Trophoblast cell (in vitro differentiated cells and primary cell): ENCODE results near the gene RAPGEF2.

Experiments used
- DNase-seq, 2 donors: peaks; one replicate each; pipeline ENCODE4 v3.0.0-alpha.2; 2016
- H2AFZ ChIP-seq: 2 replicates; pipeline ENCODE4 v1.6.1; 2013; ENCODE audit warnings: low read length, moderate library complexity, mild to moderate bottlenecking; ENCODE audit not compliant: insufficient read depth, poor library complexity
- H2AK5ac ChIP-seq: 2 replicates; pipeline ENCODE4 v1.6.1; 2013; ENCODE audit warnings: mild to moderate bottlenecking, low read length
- H2BK120ac ChIP-seq: 2 replicates; pipeline ENCODE4 v1.6.1; 2013; ENCODE audit warnings: low read length, mild to moderate bottlenecking, moderate library complexity; ENCODE audit not compliant: insufficient read depth, poor library complexity
- H2BK12ac ChIP-seq: 2 replicates; pipeline ENCODE4 v1.6.1; 2013; ENCODE audit warnings: mild to moderate bottlenecking, low read length, moderate library complexity
- H2BK5ac ChIP-seq: 2 replicates; pipeline ENCODE4 v1.6.1; 2013; ENCODE audit warnings: low read length, low read depth, moderate library complexity, mild to moderate bottlenecking; ENCODE audit not compliant: poor library complexity
- H3K14ac ChIP-seq: 2 replicates; pipeline ENCODE4 v1.6.1; 2013; ENCODE audit warnings: mild to moderate bottlenecking, low read length
- H3K18ac ChIP-seq: 2 replicates; pipeline ENCODE4 v1.6.1; 2013; ENCODE audit warnings: mild to moderate bottlenecking, low read length
- H3K23ac ChIP-seq: 2 replicates; pipeline ENCODE4 v1.6.1; 2013; ENCODE audit warnings: low read length
- H3K27ac ChIP-seq: 2 replicates; pipeline ENCODE4 v1.5.1; 2013; ENCODE audit warnings: low read depth, mild to moderate bottlenecking, inconsistent platforms, low read length, moderate library complexity
- H3K27me3 ChIP-seq: 2 replicates; pipeline ENCODE4 v1.6.1; 2013; ENCODE audit warnings: inconsistent platforms, mild to moderate bottlenecking, low read length, moderate library complexity; ENCODE audit not compliant: insufficient read depth
- H3K36me3 ChIP-seq, 2 experiments: 1 replicate in 1 of 2; 2 replicates in 1 of 2; pipeline ENCODE4 v1.6.1; 2013; ENCODE audit warnings: low read length in 2 of 2, mild to moderate bottlenecking in 2 of 2, moderate library complexity in 1 of 2; ENCODE audit not compliant: insufficient read depth in 2 of 2, control insufficient read depth in 1 of 2
- H3K4ac ChIP-seq: 2 replicates; pipeline ENCODE4 v1.6.1; 2013; ENCODE audit warnings: low read depth, mild to moderate bottlenecking, low read length, moderate library complexity
- H3K4me1 ChIP-seq, 2 experiments: 1 replicate in 1 of 2; 2 replicates in 1 of 2; pipeline ENCODE4 v1.6.1; 2013; ENCODE audit warnings: low read length in 2 of 2, mild to moderate bottlenecking in 2 of 2, moderate library complexity in 1 of 2; ENCODE audit not compliant: insufficient read depth in 2 of 2, control insufficient read depth in 1 of 2
- H3K4me2 ChIP-seq: 2 replicates; pipeline ENCODE4 v1.6.1; 2013; ENCODE audit warnings: inconsistent platforms, mild to moderate bottlenecking, low read length, moderate library complexity
- H3K4me3 ChIP-seq: 2 replicates; pipeline ENCODE4 v1.5.1; 2013; ENCODE audit warnings: mild to moderate bottlenecking, low read depth, low read length, inconsistent platforms
- H3K79me1 ChIP-seq: one replicate; pipeline ENCODE4 v1.6.1; 2013; ENCODE audit warnings: low read length
- H3K79me2 ChIP-seq: 2 replicates; pipeline ENCODE4 v1.6.1; 2013; ENCODE audit warnings: low read length, mild to moderate bottlenecking; ENCODE audit not compliant: control insufficient read depth, insufficient read depth, poor library complexity
- H3K9ac ChIP-seq: 2 replicates; pipeline ENCODE4 v1.6.1; 2013; ENCODE audit warnings: mild to moderate bottlenecking, low read length
- H3K9me3 ChIP-seq: 2 replicates; pipeline ENCODE4 v1.6.1; 2013; ENCODE audit warnings: low read depth, mild to moderate bottlenecking, control low read depth, inconsistent platforms, low read length; ENCODE audit not compliant: insufficient read depth
- H4K12ac ChIP-seq: 2 replicates; pipeline ENCODE4 v1.6.1; 2013; ENCODE audit warnings: low read depth, mild to moderate bottlenecking, low read length, moderate library complexity
- H4K8ac ChIP-seq: 2 replicates; pipeline ENCODE4 v1.6.1; 2013; ENCODE audit warnings: low read depth, mild to moderate bottlenecking, low read length, moderate library complexity
- H4K91ac ChIP-seq: one replicate; pipeline ENCODE4 v1.6.1; 2013; ENCODE audit warnings: low read depth, mild to moderate bottlenecking, low read length, moderate library complexity
- WGBS: extraction: QIAGEN DNeasy Blood & Tissue Kit; methylation state at CpG from one replicate; pipeline ENCODE4 v1.1.7; 2013; ENCODE audit warnings: missing lambda C conversion rate; ENCODE audit not compliant: insufficient read length, insufficient coverage; ENCODE audit errors: extremely low coverage; 5-methylcytosine and 5-hydroxymethylcytosine counted together

The RAPGEF2 gene

DNA sequence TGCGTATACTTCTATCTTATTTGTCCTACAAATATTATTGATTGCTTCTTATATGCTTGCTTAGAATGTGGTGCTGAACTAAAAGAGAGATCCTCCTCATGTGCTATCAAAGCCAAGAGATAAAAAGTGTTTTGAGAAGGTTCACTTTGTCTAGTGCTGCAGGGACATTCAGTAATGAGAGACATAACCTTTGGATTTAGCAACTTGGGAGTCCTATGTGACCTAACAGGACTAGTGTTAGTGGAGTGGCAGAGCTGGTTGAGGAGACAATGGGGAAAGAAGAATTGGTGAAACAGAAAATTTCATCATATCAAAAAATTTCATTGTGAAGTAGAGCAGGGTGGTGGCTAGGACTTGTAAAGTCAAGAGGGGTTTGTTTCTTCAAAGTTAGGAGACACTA is 117.0 kb downstream of the RAPGEF2 start:
- Histone ChIP-seq H3K36me3 (no peaks in the 10 kb centered on the region), H3K4me3 (no peak overlapping the region), H3K4me2 (no peak overlapping the region), H3K79me2 (peaks cover 2% of the 10 kb centered on the region), H3K9ac (no peak overlapping the region), H4K91ac (no peak overlapping the region), H2AFZ (no peak overlapping the region), H2BK5ac (no peak overlapping the region), H3K27ac (no peak overlapping the region), H3K27me3 (no peaks in the 10 kb centered on the region), H4K8ac (no peak overlapping the region), H3K23ac (no peak overlapping the region), H3K14ac (no peak overlapping the region), H2AK5ac (no peak overlapping the region), H3K4ac (no peak overlapping the region), H2BK12ac (no peak overlapping the region), H4K12ac (no peak overlapping the region), H3K4me1 (no peaks in the 10 kb centered on the region), H3K79me1 (no peaks in the 10 kb centered on the region), H2BK120ac (no peak overlapping the region), H3K9me3 (no peaks in the 10 kb centered on the region), H3K18ac (no peak overlapping the region)
- DNase-seq, result no peak
- no CpG with 5 or more reads among the region's 1 CpG for WGBS

DNA sequence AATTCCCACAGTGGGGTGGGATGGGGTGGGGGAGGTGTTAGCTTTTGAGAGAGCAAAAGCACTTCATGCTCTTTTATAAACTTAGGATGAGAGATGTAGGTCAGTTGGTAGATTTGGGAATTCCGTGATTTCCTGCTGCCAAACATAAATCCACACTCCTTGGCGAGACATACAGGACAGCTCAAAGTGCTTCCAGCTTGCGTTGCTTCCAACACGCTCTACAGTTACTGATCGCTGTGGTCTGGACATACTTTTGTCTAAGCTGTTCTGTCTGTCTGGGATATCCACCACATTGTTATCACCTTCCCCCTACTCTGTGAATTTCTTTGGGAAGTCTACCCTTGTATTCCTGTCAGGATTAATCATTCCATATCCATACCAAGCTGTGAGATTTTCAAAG is 117.5 kb downstream of the RAPGEF2 start:
- Histone ChIP-seq H3K14ac (no peak overlapping the region), H3K27ac (no peak overlapping the region), H3K36me3 (no peaks in the 10 kb centered on the region), H3K79me1 (no peaks in the 10 kb centered on the region), H3K4me2 (no peak overlapping the region), H3K18ac (no peak overlapping the region), H3K79me2 (peaks cover 2% of the 10 kb centered on the region), H4K8ac (no peak overlapping the region), H2BK12ac (no peak overlapping the region), H2AK5ac (no peak overlapping the region), H2BK120ac (no peak overlapping the region), H4K91ac (no peak overlapping the region), H3K4ac (no peak overlapping the region), H3K9ac (no peak overlapping the region), H3K27me3 (no peaks in the 10 kb centered on the region), H4K12ac (no peak overlapping the region), H3K4me3 (no peak overlapping the region), H3K4me1 (no peaks in the 10 kb centered on the region), H2BK5ac (no peak overlapping the region), H2AFZ (no peak overlapping the region), H3K23ac (no peak overlapping the region), H3K9me3 (no peaks in the 10 kb centered on the region)
- DNase-seq, result no peak
- no CpG with 5 or more reads among the region's 5 CpGs for WGBS

DNA sequence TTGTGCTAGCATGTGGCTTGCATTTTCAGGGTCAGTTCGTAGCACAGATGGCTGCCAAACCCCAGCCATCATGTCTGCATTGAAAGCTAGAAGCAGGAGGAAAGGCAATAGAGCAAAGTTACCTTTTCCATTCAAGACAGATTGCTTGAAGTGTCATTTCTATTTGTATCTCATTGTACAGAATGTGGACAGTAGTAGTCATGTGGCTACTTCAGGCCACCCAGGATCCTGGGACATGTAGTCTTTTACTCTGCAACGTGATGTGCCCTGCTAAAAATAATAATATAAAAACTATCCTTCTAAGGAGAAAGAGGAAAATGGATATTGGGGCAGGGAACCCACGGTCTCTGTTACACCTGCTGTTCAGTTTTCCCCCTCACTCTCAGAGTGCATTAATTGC is 118.4 kb downstream of the RAPGEF2 start:
- no peaks in the 10 kb centered on the region for H3K79me1 ChIP-seq
- no CpG with 5 or more reads among the region's 3 CpGs for WGBS
- no peak overlapping the region for H4K8ac ChIP-seq
- no peak overlapping the region for H3K4ac ChIP-seq
- no peak overlapping the region for H2BK12ac ChIP-seq
- no peaks in the 10 kb centered on the region for H3K4me1 ChIP-seq
- no peak overlapping the region for H4K12ac ChIP-seq
- no peak overlapping the region for H2BK120ac ChIP-seq
- no peak overlapping the region for H3K27ac ChIP-seq
- H3K4me3 ChIP-seq, result no peak overlapping the region
- no peak overlapping the region for H2BK5ac ChIP-seq
- H3K14ac ChIP-seq, result no peak overlapping the region
- no peaks in the 10 kb centered on the region for H3K9me3 ChIP-seq
- H3K23ac ChIP-seq, result no peak overlapping the region
- H3K9ac ChIP-seq, result no peak overlapping the region
- no peak overlapping the region for H3K4me2 ChIP-seq
- no peak for DNase-seq
- no peak overlapping the region for H3K18ac ChIP-seq
- H3K79me2 ChIP-seq, result peaks cover 2% of the 10 kb centered on the region
- H2AFZ ChIP-seq, result no peak overlapping the region
- no peak overlapping the region for H4K91ac ChIP-seq
- H3K27me3 ChIP-seq, result no peaks in the 10 kb centered on the region
- H3K36me3 ChIP-seq, result no peaks in the 10 kb centered on the region
- no peak overlapping the region for H2AK5ac ChIP-seq

DNA sequence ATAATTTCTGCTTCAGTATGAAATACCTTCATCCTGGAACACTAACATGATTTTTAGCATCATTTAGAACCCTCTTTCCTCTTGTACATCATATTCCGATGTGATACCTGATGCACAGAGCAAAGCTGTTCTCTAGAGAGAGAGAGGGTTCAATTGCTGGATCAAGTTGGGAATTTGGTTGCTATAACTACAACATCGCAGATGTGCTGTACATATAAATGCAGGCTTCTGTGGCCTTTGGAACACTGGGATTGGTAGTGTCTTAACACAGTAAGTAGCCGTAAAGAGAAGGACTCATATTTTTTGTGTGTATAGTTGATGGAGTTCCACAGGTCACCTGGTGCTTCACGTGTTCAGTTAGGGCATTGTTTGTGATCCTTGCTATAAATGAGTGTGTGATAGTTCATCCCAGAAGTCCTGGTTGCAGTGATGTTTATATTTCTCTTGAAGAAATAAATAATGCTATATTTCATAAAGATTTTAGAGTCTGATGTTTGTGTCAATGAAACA is 119.2 kb downstream of the RAPGEF2 start:
- H2BK12ac ChIP-seq, result no peak overlapping the region
- no peak overlapping the region for H2BK5ac ChIP-seq
- peaks cover 2% of the 10 kb centered on the region for H3K79me2 ChIP-seq
- no peak overlapping the region for H2AFZ ChIP-seq
- H3K27ac ChIP-seq, result no peak overlapping the region
- H3K4me2 ChIP-seq, result no peak overlapping the region
- no peaks in the 10 kb centered on the region for H3K9me3 ChIP-seq
- H3K18ac ChIP-seq, result no peak overlapping the region
- no peak overlapping the region for H4K12ac ChIP-seq
- no peak overlapping the region for H3K9ac ChIP-seq
- no peaks in the 10 kb centered on the region for H3K27me3 ChIP-seq
- H4K8ac ChIP-seq, result no peak overlapping the region
- no peak overlapping the region for H2BK120ac ChIP-seq
- no peak for DNase-seq
- no peak overlapping the region for H3K4ac ChIP-seq
- no peak overlapping the region for H2AK5ac ChIP-seq
- WGBS, result no CpG with 5 or more reads among the region's 4 CpGs
- no peaks in the 10 kb centered on the region for H3K4me1 ChIP-seq
- H3K36me3 ChIP-seq, result no peaks in the 10 kb centered on the region
- H3K79me1 ChIP-seq, result no peaks in the 10 kb centered on the region
- H3K4me3 ChIP-seq, result no peak overlapping the region
- H4K91ac ChIP-seq, result no peak overlapping the region
- no peak overlapping the region for H3K23ac ChIP-seq
- no peak overlapping the region for H3K14ac ChIP-seq
